ENCODE measurements around the gene GSN.
"Not testable (repeated sequence)": the region's sequence is repeated elsewhere in the genome, so short reads cannot be mapped to it uniquely, and the experiment has no call there.

The GSN gene

GRCh38 chr9:121288673-121289025 is 20.7 kb downstream of the GSN start:
- DNase-seq (ENCODE audit: low spot score): no peak

- no peak for DNase-seq (ENCODE audit: low spot score)
Observed at GRCh38 chr9:121289026-121289771, 21.2 kb downstream of the GSN start.

GRCh38 chr9:121289772-121290370 is 21.9 kb downstream of the GSN start:
- no peak for DNase-seq (ENCODE audit: low spot score)

GRCh38 chr9:121291536-121291935 is 23.6 kb downstream of the GSN start:
- not testable (repeated sequence) for DNase-seq (ENCODE audit: low spot score)

GRCh38 chr9:121292051-121292450 is 24.1 kb downstream of the GSN start:
- DNase-seq (ENCODE audit: low spot score): no peak

GRCh38 chr9:121292801-121293241 is 24.9 kb downstream of the GSN start:
- no peak for DNase-seq (ENCODE audit: low spot score)

- DNase-seq (ENCODE audit: low spot score): no peak
Observed at GRCh38 chr9:121294151-121294743, 26.3 kb downstream of the GSN start.

GRCh38 chr9:121294866-121295661 is 27.1 kb downstream of the GSN start:
- no peak for DNase-seq (ENCODE audit: low spot score)

GRCh38 chr9:121295662-121296191 is 27.8 kb downstream of the GSN start:
- DNase-seq (ENCODE audit: low spot score): no peak

- DNase-seq (ENCODE audit: low spot score): no peak
Observed at GRCh38 chr9:121296213-121297127, 28.5 kb downstream of the GSN start.

- DNase-seq (ENCODE audit: low spot score): no peak
Observed at GRCh38 chr9:121297389-121297788, 29.4 kb downstream of the GSN start.

- DNase-seq (ENCODE audit: low spot score): no peak
Observed at GRCh38 chr9:121298016-121298538, 30.1 kb downstream of the GSN start.

GRCh38 chr9:121298689-121299466 is 30.9 kb downstream of the GSN start:
- no peak for DNase-seq (ENCODE audit: low spot score)

- DNase-seq (ENCODE audit: low spot score): no peak
Observed at GRCh38 chr9:121299467-121300282, 31.7 kb downstream of the GSN start.

- no peak for DNase-seq (ENCODE audit: low spot score)
Observed at GRCh38 chr9:121300283-121301119, 32.5 kb downstream of the GSN start.

- DNase-seq (ENCODE audit: low spot score): no peak
Observed at GRCh38 chr9:121301881-121302286, 33.9 kb downstream of the GSN start.

GRCh38 chr9:121302341-121302740 is 34.4 kb downstream of the GSN start:
- DNase-seq (ENCODE audit: low spot score): no peak

GRCh38 chr9:121302786-121303185 is 34.8 kb downstream of the GSN start:
- no peak for DNase-seq (ENCODE audit: low spot score)

Data from kidney capillary endothelial cell (primary cell).